Heart right ventricle (tissue), 16 donors: ENCODE results near the gene MTMR4. TPM values are rescaled to one million over a fixed set of nuclear protein-coding genes. Genes with fewer than 3 reads are reported as not detected.

Experiments
- ATAC-seq, 8 donors: fragments of 200-7000 bp; cut with Tn5 transposase; one replicate each; pipeline ENCODE4 v1.9.1; 2020; ENCODE audit warnings: mild to moderate bottlenecking in 8 of 8, moderate library complexity in 8 of 8, moderate number of reproducible peaks in 1 of 8
- DNase-seq, 2 donors: peaks; one replicate each; pipeline ENCODE4 v3.0.0-alpha.2; 2020
- H3K27ac ChIP-seq, 10 donors: fragments of 200-600 bp; sonication (generic) in 2 of 10; one replicate each; pipeline versions ENCODE4 v1.5.0 to v1.8.0; 2020 to 2022; ENCODE audit warnings: mild to moderate bottlenecking in 3 of 10
- H3K27me3 ChIP-seq, 7 donors: fragments of 200-600 bp; one replicate each; pipeline ENCODE4 v1.8.0; 2021 to 2022; ENCODE audit warnings: mild to moderate bottlenecking in 2 of 7
- H3K36me3 ChIP-seq, 9 donors: fragments of 200-600 bp; sonication (generic) in 1 of 9; one replicate each; pipeline versions ENCODE4 v1.5.0 to v1.8.0; 2020 to 2022; ENCODE audit warnings: mild to moderate bottlenecking in 2 of 9
- H3K4me1 ChIP-seq, 9 donors: fragments of 200-600 bp; sonication (generic) in 1 of 9; one replicate each; pipeline versions ENCODE4 v1.5.0 to v1.8.0; 2020 to 2022; ENCODE audit warnings: mild to moderate bottlenecking in 4 of 9
- H3K4me3 ChIP-seq, 10 donors: fragments of 200-600 bp; sonication (generic) in 2 of 10; one replicate each; pipeline versions ENCODE4 v1.5.0 to v1.8.0; 2020 to 2022; ENCODE audit warnings: mild to moderate bottlenecking in 7 of 10, moderate library complexity in 2 of 10
- H3K9me3 ChIP-seq, 11 donors: fragments of 200-600 bp in 10 of 11; sonication (generic) in 2 of 11; one replicate each; pipeline versions ENCODE4 v1.5.0 to v1.8.0; 2013 to 2022; ENCODE audit warnings: mild to moderate bottlenecking in 2 of 11, control low read depth in 1 of 11, moderate library complexity in 1 of 11
- CTCF ChIP-seq, 9 donors: fragments of 200-600 bp; sonication (generic) in 2 of 9; IDR thresholded peaks; one replicate each; pipeline versions ENCODE4 v1.5.0 to v1.8.0; 2021 to 2022; ENCODE audit warnings: antibody characterized with exemption in 9 of 9, mild to moderate bottlenecking in 5 of 9, moderate library complexity in 1 of 9
- WGBS, 2 donors: extraction: QIAGEN DNeasy Blood & Tissue Kit; methylation state at CpG; one replicate each; pipeline ENCODE4 v1.1.7; 2013; ENCODE audit warnings: inconsistent platforms in 1 of 2; 5-methylcytosine and 5-hydroxymethylcytosine counted together
- intact Hi-C, 10 donors: fragments of 100-400 bp; cut with DNase I; formaldehyde crosslinking; loops; one replicate each; pipeline versions ENCODE4 v1.11.1 to v1.14.2; 2022
- polyA plus RNA-seq, 2 donors: library from polyadenylated mRNA; stranded (reverse); fragments of 200-250 nt; gene quantifications; one replicate each; pipeline ENCODE4 v1.2.3, GENCODE V29; 2013
- total RNA-seq, 10 donors: library from RNA; stranded (reverse); fragmentation: NEBNext Ultra II Directional in 3 of 10; extraction: Animal tissue kit (Norgen Biotek cat#: 25700) in 3 of 10; gene quantifications; one replicate each; pipeline versions ENCODE4 v1.2.1 to v1.2.4, GENCODE V29; 2021 to 2023
- donor health status: Arrhythmogenic right ventricular cardiomyopathy.
- donor health status: ischemic (EF 13 %, LVEDD 7.1; RV severe dilation, severe dysfunction).
- donor health status: healthy with polysubstance abuse.
- donor health status: DM: no; HTN: yes; CAD: no.
- donor health status: DM: no; HTN: no; CAD: no.
- donor health status: ischemic (EF 25% LVEDD 6.9; RV normal size, moderate dysfunction).
- donor health status: ischemic (EF 25% LVEDD 5.7; RV mildly dilated, moderate dysfunction).
- donor health status: healthy.
- donor health status: DM: yes; HTN: yes; CAD: no.
- donor health status: Ischemic cardiomyopathy.
- donor health status: ischemic (EF 35%, LVEDD 5.7; RV mildly dilated, moderate dysfunction).
- donor health status: nonischemic (EF 11% LVEDD 7.7; RV severe dilation, severe dysfunction).
- donor health status: DM: yes; HTN: yes; CAD: no.
- donor health status: PGD.
- donor health status: ischemic (EF 29% LVEDD 5.4; RV normal size, mild dysfunction).
- donor health status: nonischemic (EF 23%, LVEDD 6.1; RV moderate dilation, normal function).

The MTMR4 gene
- total and polyA plus RNA-seq, 12 donors: 8.5 to 26.6 (median 15.7) TPM

GRCh38 chr17:58475985-58476384 lies 38.5 kb downstream of the MTMR4 start:
- intact Hi-C loops: no loop called here
- no peaks in the 10 kb centered on the region for H3K9me3 ChIP-seq
- no peaks in the 10 kb centered on the region for H3K4me1 ChIP-seq
- no peak for DNase-seq
- no peak overlapping the region for H3K27ac ChIP-seq
- TF ChIP-seq CTCF (IDR thresholded peaks at IDR 0.05): no peak
- peaks cover 0 to 5% (median 0%) of the 10 kb centered on the region in 7 donors for H3K27me3 ChIP-seq
- ATAC-seq: no peak
- no peaks in the 10 kb centered on the region for H3K36me3 ChIP-seq
- H3K4me3 ChIP-seq: no peak overlapping the region

- H3K27me3 ChIP-seq: peaks cover 0 to 32% (median 3%) of the 10 kb centered on the region in 7 donors
- TF ChIP-seq CTCF (IDR thresholded peaks at IDR 0.05): no peak
- H3K36me3 ChIP-seq: no peaks in the 10 kb centered on the region
- H3K27ac ChIP-seq: no peak overlapping the region
- no peaks in the 10 kb centered on the region for H3K9me3 ChIP-seq
- no peak overlapping the region for H3K4me3 ChIP-seq
- DNase-seq: no peak
- WGBS, 2 donors: 88 to 90% methylated on average over 6 of the region's 6 CpGs
- ATAC-seq: no peak
- no peaks in the 10 kb centered on the region for H3K4me1 ChIP-seq
- intact Hi-C loops: no loop called here
These were observed 44.1 kb downstream of the MTMR4 start for GRCh38 chr17:58470356-58470755.

GRCh38 chr17:58468944-58469343 lies 45.5 kb downstream of the MTMR4 start:
- TF ChIP-seq CTCF (IDR thresholded peaks at IDR 0.05): no peak
- no peak overlapping the region for H3K27ac ChIP-seq
- DNase-seq: no peak
- no peaks in the 10 kb centered on the region for H3K4me1 ChIP-seq
- H3K36me3 ChIP-seq: no peaks in the 10 kb centered on the region
- WGBS, 2 donors: 68 to 73% methylated on average over 3 of the region's 3 CpGs
- H3K9me3 ChIP-seq: no peaks in the 10 kb centered on the region
- H3K4me3 ChIP-seq: no peak overlapping the region
- ATAC-seq: no peak
- intact Hi-C loops: no loop called here
- H3K27me3 ChIP-seq: peaks cover 0 to 41% (median 4%) of the 10 kb centered on the region in 7 donors

DNA sequence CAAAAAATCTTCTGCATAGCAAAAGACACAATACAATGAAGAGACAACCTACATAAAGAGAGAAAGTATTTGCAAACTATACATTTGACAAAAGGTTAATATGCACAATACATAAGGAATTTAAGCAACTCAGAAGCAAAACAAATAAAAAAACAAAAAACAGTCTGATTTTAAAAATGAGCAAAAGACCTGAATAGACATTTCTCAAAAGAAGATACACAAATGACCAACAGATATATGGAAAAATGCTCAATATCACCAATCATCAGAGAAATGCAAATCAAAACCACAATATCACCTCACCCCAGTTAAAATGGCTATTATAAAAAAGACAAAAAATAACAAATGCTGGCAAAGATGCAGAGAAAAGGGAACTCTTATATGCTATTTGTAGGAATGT lies 58.9 kb downstream of the MTMR4 start:
- no peaks in the 10 kb centered on the region for H3K36me3 ChIP-seq
- H3K27ac ChIP-seq: no peak overlapping the region
- no peak for ATAC-seq
- no peak overlapping the region for H3K4me3 ChIP-seq
- intact Hi-C loops: no loop called here
- no peak for TF ChIP-seq CTCF (IDR thresholded peaks at IDR 0.05)
- H3K9me3 ChIP-seq: peaks cover 0 to 7% (median 0%) of the 10 kb centered on the region in 11 donors
- DNase-seq: no peak
- H3K4me1 ChIP-seq: no peaks in the 10 kb centered on the region
- no peaks in the 10 kb centered on the region for H3K27me3 ChIP-seq

DNA sequence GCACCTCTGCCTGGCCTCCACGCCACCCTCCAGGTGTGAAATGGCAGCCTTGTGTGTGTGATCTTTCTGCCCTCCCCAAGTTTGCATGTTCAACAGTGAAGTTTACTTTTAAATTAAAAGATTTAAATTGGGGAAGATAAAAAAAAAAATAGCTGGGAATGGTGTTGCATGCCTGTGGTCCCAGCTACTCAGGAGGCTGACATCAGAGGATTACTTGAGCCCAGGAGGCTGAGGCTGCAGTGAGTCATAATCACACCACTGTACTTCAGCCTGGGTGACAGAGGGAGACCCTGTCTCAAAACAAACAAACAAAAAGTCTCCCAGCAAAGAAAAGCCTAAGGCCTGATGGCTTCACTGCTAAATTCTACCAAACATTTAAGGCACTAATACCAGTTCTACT lies 61.7 kb downstream of the MTMR4 start:
- Histone ChIP-seq H3K36me3 (no peaks in the 10 kb centered on the region), H3K9me3 (peaks cover 0 to 7% (median 0%) of the 10 kb centered on the region in 11 donors), H3K4me1 (no peaks in the 10 kb centered on the region), H3K4me3 (no peak overlapping the region), H3K27me3 (no peaks in the 10 kb centered on the region), H3K27ac (no peak overlapping the region)
- TF ChIP-seq CTCF (IDR thresholded peaks at IDR 0.05): no peak
- intact Hi-C loops: no loop called here
- 89% methylated on average over 1 of the region's 1 CpG for WGBS, 2 donors
- DNase-seq (no peak), ATAC-seq (no peak)
